Type B pancreatic cell (in vitro differentiated cells): ENCODE results near the gene FEZ2. TPM values are rescaled to one million over a fixed set of nuclear protein-coding genes. Genes with fewer than 3 reads are reported as not detected.

ENCODE experiments used
- DNase-seq: peaks from one replicate; pipeline ENCODE4 v3.0.0; 2021; ENCODE audit warnings: mixed read lengths; ENCODE audit not compliant: unreplicated experiment; ENCODE audit errors: extremely low spot score
- H3K27ac Mint-ChIP-seq: 2 replicates; pipeline ENCODE4 v1.8.0; 2021; ENCODE audit warnings: mild to moderate bottlenecking, mixed read lengths
- H3K27me3 Mint-ChIP-seq: 2 replicates; pipeline ENCODE4 v1.8.0; 2021; ENCODE audit warnings: mixed read lengths
- H3K36me3 Mint-ChIP-seq: 2 replicates; pipeline ENCODE4 v1.8.0; 2021; ENCODE audit warnings: mixed read lengths
- H3K4me1 Mint-ChIP-seq: one replicate; pipeline ENCODE4 v1.8.0; 2021; ENCODE audit warnings: mixed read lengths; ENCODE audit not compliant: unreplicated experiment
- H3K4me3 Mint-ChIP-seq: 2 replicates; pipeline ENCODE4 v1.8.0; 2021; ENCODE audit warnings: mild to moderate bottlenecking, mixed read lengths
- H3K9me3 Mint-ChIP-seq: 2 replicates; pipeline ENCODE4 v1.8.0; 2021; ENCODE audit warnings: mixed read lengths
- total RNA-seq: library from RNA; stranded (reverse); gene quantifications from 2 replicates; pipeline ENCODE4 v1.2.1, GENCODE V29; 2021; ENCODE audit warnings: low replicate concordance
- TF ChIP-seq, protein P1 (sequence below): fragments of 200-600 bp; sonication (generic); conservative IDR thresholded peaks from 2 replicates; pipeline ENCODE4 v1.5.0; 2021; ENCODE audit warnings: antibody characterized with exemption, mild to moderate bottlenecking

The FEZ2 gene
- total RNA-seq, 1 donor from 2014 or later = 34.4 TPM

DNA sequence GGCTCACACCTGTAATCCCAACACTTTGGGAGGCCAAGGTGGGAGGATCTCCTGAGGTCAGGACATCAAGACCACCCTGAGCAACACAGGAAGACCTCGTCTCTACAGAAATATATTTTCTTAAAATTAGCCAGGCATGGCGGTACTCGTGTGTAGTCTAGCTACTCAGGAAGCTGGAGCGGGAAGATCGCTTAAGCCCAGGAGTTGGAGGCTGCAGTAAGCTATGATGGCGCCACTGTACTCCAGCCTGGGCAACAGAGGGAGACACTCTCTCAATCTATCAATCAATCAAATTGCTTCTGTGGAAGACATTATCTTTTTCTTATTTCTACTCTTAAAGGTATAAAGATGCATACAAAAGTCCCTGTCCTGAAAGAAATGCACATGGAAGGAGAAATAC lies 11.3 kb downstream of the FEZ2 start:
- TF ChIP-seq, protein P1, sequence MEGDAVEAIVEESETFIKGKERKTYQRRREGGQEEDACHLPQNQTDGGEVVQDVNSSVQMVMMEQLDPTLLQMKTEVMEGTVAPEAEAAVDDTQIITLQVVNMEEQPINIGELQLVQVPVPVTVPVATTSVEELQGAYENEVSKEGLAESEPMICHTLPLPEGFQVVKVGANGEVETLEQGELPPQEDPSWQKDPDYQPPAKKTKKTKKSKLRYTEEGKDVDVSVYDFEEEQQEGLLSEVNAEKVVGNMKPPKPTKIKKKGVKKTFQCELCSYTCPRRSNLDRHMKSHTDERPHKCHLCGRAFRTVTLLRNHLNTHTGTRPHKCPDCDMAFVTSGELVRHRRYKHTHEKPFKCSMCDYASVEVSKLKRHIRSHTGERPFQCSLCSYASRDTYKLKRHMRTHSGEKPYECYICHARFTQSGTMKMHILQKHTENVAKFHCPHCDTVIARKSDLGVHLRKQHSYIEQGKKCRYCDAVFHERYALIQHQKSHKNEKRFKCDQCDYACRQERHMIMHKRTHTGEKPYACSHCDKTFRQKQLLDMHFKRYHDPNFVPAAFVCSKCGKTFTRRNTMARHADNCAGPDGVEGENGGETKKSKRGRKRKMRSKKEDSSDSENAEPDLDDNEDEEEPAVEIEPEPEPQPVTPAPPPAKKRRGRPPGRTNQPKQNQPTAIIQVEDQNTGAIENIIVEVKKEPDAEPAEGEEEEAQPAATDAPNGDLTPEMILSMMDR = no peak
- no peaks in the 10 kb centered on the region for H3K9me3 Mint-ChIP-seq
- no peak overlapping the region for H3K4me3 Mint-ChIP-seq
- DNase-seq = no peak
- no peaks in the 10 kb centered on the region for H3K27me3 Mint-ChIP-seq
- peaks cover 61% of the 10 kb centered on the region for H3K36me3 Mint-ChIP-seq
- no peak overlapping the region for H3K27ac Mint-ChIP-seq
- H3K4me1 Mint-ChIP-seq = peaks cover 2% of the 10 kb centered on the region

DNA sequence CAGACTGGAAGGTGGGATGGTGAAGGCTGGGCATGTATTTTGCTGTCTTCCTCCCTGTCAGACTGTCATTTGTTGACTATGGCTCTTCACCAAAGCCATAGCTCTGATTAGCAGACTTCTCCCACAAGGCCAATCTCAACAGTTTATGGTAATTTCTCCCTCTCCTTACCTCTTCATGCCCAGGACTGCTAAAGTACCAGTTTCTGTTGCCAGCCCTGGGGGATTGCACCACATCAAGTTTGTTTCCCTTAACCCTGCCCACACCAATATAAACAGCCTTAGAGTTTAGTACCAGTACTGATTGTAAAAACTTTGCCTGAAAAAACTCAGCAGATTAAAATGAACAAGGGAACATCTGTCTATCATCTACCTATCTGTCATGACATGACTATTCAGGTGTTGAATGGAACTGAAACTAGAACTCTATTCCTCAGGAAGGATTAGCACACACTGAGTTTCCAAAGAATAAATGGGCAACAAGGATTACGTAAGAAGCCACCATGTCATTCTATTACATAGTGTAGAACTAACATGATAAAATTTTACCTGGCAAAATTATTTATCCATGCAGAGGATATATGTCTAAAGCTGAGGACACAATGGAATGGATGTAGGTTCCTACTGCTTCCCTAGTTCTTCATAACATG lies 13.7 kb downstream of the FEZ2 start:
- H3K27me3 Mint-ChIP-seq = no peaks in the 10 kb centered on the region
- no peak overlapping the region for H3K27ac Mint-ChIP-seq
- no peaks in the 10 kb centered on the region for H3K4me1 Mint-ChIP-seq
- H3K36me3 Mint-ChIP-seq = peaks cover 70% of the 10 kb centered on the region
- no peak overlapping the region for H3K4me3 Mint-ChIP-seq
- no peak for DNase-seq
- no peaks in the 10 kb centered on the region for H3K9me3 Mint-ChIP-seq
- TF ChIP-seq, protein P1 = no peak

DNA sequence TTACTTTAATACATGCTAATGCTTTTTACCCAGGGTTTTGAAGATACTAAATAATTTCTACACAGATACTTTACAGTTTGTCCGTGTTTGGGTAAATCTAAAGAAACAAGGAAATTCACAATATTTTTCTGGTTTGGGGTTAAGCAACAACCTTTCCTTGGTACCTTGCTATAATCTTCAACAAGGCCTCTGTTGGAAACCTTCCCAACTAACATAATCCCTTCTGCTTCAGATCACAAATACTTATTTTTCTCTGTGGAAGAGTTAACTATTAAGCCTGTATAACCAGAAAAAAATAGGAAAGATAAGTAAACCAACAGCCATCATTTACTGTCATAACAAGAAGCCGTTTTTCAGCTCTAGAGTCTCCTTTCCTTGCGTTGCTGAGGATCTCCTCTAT lies 15.0 kb downstream of the FEZ2 start:
- no peaks in the 10 kb centered on the region for H3K4me1 Mint-ChIP-seq
- no peak overlapping the region for H3K4me3 Mint-ChIP-seq
- H3K36me3 Mint-ChIP-seq = peaks cover 77% of the 10 kb centered on the region
- H3K27me3 Mint-ChIP-seq = no peaks in the 10 kb centered on the region
- no peak overlapping the region for H3K27ac Mint-ChIP-seq
- no peak for DNase-seq
- TF ChIP-seq, protein P1 = no peak
- H3K9me3 Mint-ChIP-seq = no peaks in the 10 kb centered on the region

DNA sequence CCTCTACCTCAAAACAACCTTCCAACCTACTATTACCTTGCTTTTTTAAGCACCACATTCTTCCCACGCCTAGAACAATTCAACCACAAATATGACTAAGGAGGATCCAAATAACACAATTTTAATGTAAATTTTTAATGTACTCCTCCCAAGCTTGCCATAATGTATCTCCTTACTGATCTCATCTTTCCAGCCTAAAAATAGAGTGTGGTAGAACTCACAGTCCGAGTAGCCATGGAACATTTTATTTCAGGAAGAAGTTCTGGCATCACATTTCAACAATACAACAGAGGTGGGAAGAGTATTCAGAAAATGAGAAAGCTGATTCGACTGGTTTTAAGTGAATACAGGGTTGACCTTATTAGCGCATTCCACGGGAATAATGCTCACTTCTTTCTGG lies 15.4 kb downstream of the FEZ2 start:
- TF ChIP-seq, protein P1 = no peak
- Mint-ChIP-seq H3K9me3 (no peaks in the 10 kb centered on the region), H3K27ac (no peak overlapping the region), H3K4me1 (no peaks in the 10 kb centered on the region), H3K27me3 (no peaks in the 10 kb centered on the region), H3K36me3 (peaks cover 81% of the 10 kb centered on the region), H3K4me3 (no peak overlapping the region)
- no peak for DNase-seq

DNA sequence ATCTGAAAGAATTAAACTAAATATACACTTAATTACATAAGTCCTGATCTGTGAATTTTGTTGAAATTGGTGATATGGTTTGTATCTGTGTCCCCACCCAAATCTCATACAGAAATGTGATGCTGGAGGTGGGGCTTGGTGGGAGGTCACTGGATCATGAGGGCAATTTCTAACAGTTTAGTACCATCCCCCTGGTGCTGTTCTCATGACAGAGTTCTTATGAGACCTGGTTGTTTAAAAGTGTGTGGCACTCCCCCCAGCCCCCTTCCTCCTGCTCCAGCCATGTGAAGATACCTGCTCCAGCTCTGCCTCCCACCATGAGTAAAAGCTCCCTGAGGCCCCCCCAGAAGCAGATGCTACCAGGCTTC lies 18.7 kb downstream of the FEZ2 start:
- TF ChIP-seq, protein P1 = no peak
- Mint-ChIP-seq H3K27me3 (no peaks in the 10 kb centered on the region), H3K27ac (peak overlapping the region; percentile 69)

More for the DNA sequence above, 18.7 kb downstream of the FEZ2 start:
- DNase-seq = no peak
- Mint-ChIP-seq H3K4me1 (no peaks in the 10 kb centered on the region), H3K36me3 (peaks cover 73% of the 10 kb centered on the region), H3K9me3 (no peaks in the 10 kb centered on the region), H3K4me3 (no peak overlapping the region)
